GM15510 (cell line): Measurements from ENCODE around the gene CYP4F12.

ENCODE experiments used
- POLR2A ChIP-seq: IDR thresholded peaks from 3 replicates; pipeline ENCODE4 v1.6.1; 2011; ENCODE audit warnings: borderline replicate concordance; ENCODE audit not compliant: insufficient read length; ENCODE audit errors: extremely low read depth

Gene CYP4F12

GRCh38 chr19:15672580-15673175, at the start of gene CYP4F12:
TSS of gene CYP4F12 (plus strand) at chr19:15673087. CDS start at chr19:15673530, 443 bp downstream.
- no peak for TF ChIP-seq POLR2A

GRCh38 chr19:15623711-15624318, 49.1 kb upstream of the CYP4F12 start:
- no peak for TF ChIP-seq POLR2A

- TF ChIP-seq POLR2A = no peak
Measured at GRCh38 chr19:15628236-15629002, 44.5 kb upstream of the CYP4F12 start.

GRCh38 chr19:15629003-15629880, 43.6 kb upstream of the CYP4F12 start:
- no peak for TF ChIP-seq POLR2A

- TF ChIP-seq POLR2A = no peak
Measured at GRCh38 chr19:15631817-15632216, 41.1 kb upstream of the CYP4F12 start.

- TF ChIP-seq POLR2A = no peak
Measured at GRCh38 chr19:15633082-15633835, 39.6 kb upstream of the CYP4F12 start.

GRCh38 chr19:15634105-15634504, 38.8 kb upstream of the CYP4F12 start:
- no peak for TF ChIP-seq POLR2A

- TF ChIP-seq POLR2A = no peak
Measured at GRCh38 chr19:15635016-15635805, 37.7 kb upstream of the CYP4F12 start.

- TF ChIP-seq POLR2A = no peak
Measured at GRCh38 chr19:15636026-15636425, 36.9 kb upstream of the CYP4F12 start.

- TF ChIP-seq POLR2A = no peak
Measured at GRCh38 chr19:15639596-15639995, 33.3 kb upstream of the CYP4F12 start.

GRCh38 chr19:15640294-15640903, 32.5 kb upstream of the CYP4F12 start, which contains the start of gene CYP4F3:
TSS of gene CYP4F3 (plus strand) at chr19:15640897. CDS start at chr19:15641416, 519 bp downstream.
- no peak for TF ChIP-seq POLR2A

GRCh38 chr19:15640904-15641597, 31.8 kb upstream of the CYP4F12 start:
- TF ChIP-seq POLR2A = no peak

- no peak for TF ChIP-seq POLR2A
Measured at GRCh38 chr19:15641901-15642491, 30.9 kb upstream of the CYP4F12 start.

GRCh38 chr19:15642807-15643206, 30.1 kb upstream of the CYP4F12 start:
- TF ChIP-seq POLR2A = no peak
